GM12891 (cell line): ENCODE data around the gene RPA1.

ENCODE experiments used
- POLR2A ChIP-seq: IDR thresholded peaks from 2 replicates; pipeline ENCODE4 v1.6.1; 2011; ENCODE audit warnings: low read depth, low read length, control low read depth
- POLR2AphosphoS5 ChIP-seq: IDR thresholded peaks from 2 replicates; pipeline ENCODE4 v1.6.1; 2011; ENCODE audit warnings: low read depth, low read length, control low read depth
- POU2F2 ChIP-seq: IDR thresholded peaks from 2 replicates; pipeline ENCODE4 v1.6.1; 2011; ENCODE audit warnings: low read depth, mild to moderate bottlenecking, control low read depth, low read length, moderate library complexity
- SPI1 ChIP-seq: IDR thresholded peaks from 2 replicates; pipeline ENCODE4 v1.6.1; 2011; ENCODE audit warnings: low read depth, low read length, control low read depth
- TAF1 ChIP-seq: IDR thresholded peaks from 2 replicates; pipeline ENCODE4 v1.6.1; 2011; ENCODE audit warnings: low read depth, low read length, control low read depth

- TF ChIP-seq POLR2A (no peak), POLR2AphosphoS5 (no peak), SPI1 (no peak), TAF1 (no peak), POU2F2 (no peak)
Observed at GRCh38 chr17:1861391-1862010, 31.7 kb downstream of the RPA1 start.
